ENCODE measurements around the gene EVA1A. TPM values are rescaled to one million over a fixed set of nuclear protein-coding genes. Genes with fewer than 3 reads are reported as not detected.

Gene EVA1A
- total and polyA plus RNA-seq, 2 experiments from 2014 or later, result 0.51 to 0.57 TPM

- Histone ChIP-seq H3K4me3 (no peak overlapping the region), H3K36me3 (no peaks in the 10 kb centered on the region), H3K4me1 (ENCODE audit: low read depth) (no peaks in the 10 kb centered on the region), H3K9me3 (ENCODE audit: low read depth) (no peaks in the 10 kb centered on the region), H3K27ac (no peak overlapping the region), H3K27me3 (no peaks in the 10 kb centered on the region)
- no peak for TF ChIP-seq CTCF (IDR thresholded peaks at IDR 0.05; ENCODE audit: low read depth, low read length)
- no peak for DNase-seq (ENCODE audit: low read depth in 1 of 2, low spot score in 1 of 2)
Observed at GRCh38 chr2:75447176-75447575, 113.6 kb downstream of the EVA1A start.

Other genes with a start within 250 kb of the EVA1A start
- gene MRPL19, start 85.8 kb upstream of the EVA1A start, total RNA-seq, result 54.6 TPM in 2 replicates
- 59.7 and 60.8 TPM in 2 replicates for gene MRPL19, start 85.8 kb upstream of the EVA1A start, polyA plus RNA-seq
- gene GCFC2, start 150.0 kb upstream of the EVA1A start, total RNA-seq, result 22.4 and 27.7 TPM in 2 replicates
- gene GCFC2, start 150.0 kb upstream of the EVA1A start, polyA plus RNA-seq, result 17.9 and 23.4 TPM in 2 replicates

Measured in cardiac muscle cell (in vitro differentiated cells and primary cell).